Right lobe of liver (tissue), 6 donors: Measurements from ENCODE around the gene HNRNPUL2. TPM values are rescaled to one million over a fixed set of nuclear protein-coding genes. Genes with fewer than 3 reads are reported as not detected.

Experiments
- ATAC-seq, 4 donors: fragments of 200-7000 bp; cut with Tn5 transposase; one replicate each; pipeline ENCODE4 v1.9.1; 2020; ENCODE audit warnings: mild to moderate bottlenecking in 4 of 4, moderate library complexity in 4 of 4
- DNase-seq, 3 donors: peaks; one replicate each; pipeline ENCODE4 v3.0.0-alpha.2; 2020
- H3K27ac ChIP-seq, 3 donors: fragments of 200-600 bp; one replicate each; pipeline ENCODE4 v1.8.0; 2022
- H3K27me3 ChIP-seq, 2 donors: fragments of 200-600 bp; one replicate each; pipeline ENCODE4 v1.8.0; 2022
- H3K36me3 ChIP-seq, 4 donors: fragments of 200-600 bp; sonication (generic) in 1 of 4; one replicate each; pipeline versions ENCODE4 v1.5.1 to v1.8.0; 2017 to 2022; ENCODE audit warnings: control low read depth in 1 of 4
- H3K4me1 ChIP-seq, 4 donors: fragments of 200-600 bp; sonication (generic) in 1 of 4; one replicate each; pipeline versions ENCODE4 v1.5.1 to v1.8.0; 2017 to 2022; ENCODE audit warnings: control low read depth in 1 of 4
- H3K4me3 ChIP-seq, 3 donors: fragments of 200-600 bp; one replicate each; pipeline ENCODE4 v1.8.0; 2022
- H3K9me3 ChIP-seq, 4 donors: fragments of 200-600 bp; sonication (generic) in 1 of 4; one replicate each; pipeline versions ENCODE4 v1.5.1 to v1.8.0; 2017 to 2022; ENCODE audit warnings: control low read depth in 1 of 4
- CTCF ChIP-seq, 4 donors: fragments of 200-600 bp in 3 of 4; fragments of 450-650 bp in 1 of 4; IDR thresholded peaks; one replicate each; pipeline versions ENCODE4 v1.5.1 to v1.8.0; 2016 to 2022; ENCODE audit warnings: antibody characterized with exemption in 4 of 4, mild to moderate bottlenecking in 2 of 4
- POLR2A ChIP-seq: fragments of 450-650 bp; IDR thresholded peaks from one replicate; pipeline ENCODE4 v1.6.1; 2017; ENCODE audit warnings: antibody characterized with exemption, mild to moderate bottlenecking
- WGBS: methylation state at CpG from one replicate; pipeline ENCODE4 v1.1.6; 2018; ENCODE audit warnings: low coverage, low lambda C conversion rate; ENCODE audit not compliant: insufficient coverage; ENCODE audit errors: missing lambda C conversion rate; 5-methylcytosine and 5-hydroxymethylcytosine counted together
- intact Hi-C, 2 donors: fragments of 100-400 bp; cut with DNase I; formaldehyde crosslinking; loops; one replicate each; pipeline versions ENCODE4 v1.11.2 to v1.14.1; 2022
- small RNA-seq, 2 experiments: library from RNA; depleted of rRNA; stranded (forward); fragments of <200 nt; gene quantifications; one replicate each; pipeline ENCODE3, GENCODE V24; 2016
- total RNA-seq, 6 experiments: library from RNA; depleted of rRNA in 2 of 6; stranded (reverse); fragments of >200 nt in 2 of 6; fragmentation: NEBNext Ultra II Directional in 3 of 6; extraction: Animal tissue kit (Norgen Biotek cat#: 25700) in 3 of 6; gene quantifications; one replicate each; pipeline versions ENCODE4 v1.1.0 to v1.2.4, GENCODE V29; 2016 to 2023
- donor health status: DM: no; HTN: yes; CAD: no.
- donor health status: DM: no; HTN: no; CAD: no.
- donor health status: DM: no; HTN: no; CAD: no.
- donor health status: DM: no; HTN: yes; CAD: no.
- donor health status: DM: no; HTN: yes; CAD: no.

The HNRNPUL2 gene
- total RNA-seq, 6 experiments from 2014 or later = 7.9 to 17.1 (median 13.3) TPM

- peaks cover 0 to 15% (median 2%) of the 10 kb centered on the region in 4 donors for H3K36me3 ChIP-seq
- no peaks in the 10 kb centered on the region for H3K9me3 ChIP-seq
- peak in 2 of 3 donors; percentile 45 to 73 for DNase-seq
- TF ChIP-seq CTCF (IDR thresholded peaks at IDR 0.05) = no peak
- TF ChIP-seq POLR2A = no peak
- no peaks in the 10 kb centered on the region for H3K27me3 ChIP-seq
- ATAC-seq = peak in 3 of 4 donors; percentile 19 to 44 (median 22)
- peak overlapping the region; percentile 59 to 81 (median 72) for H3K27ac ChIP-seq
- 5% methylated on average over 16 of the region's 39 CpGs for WGBS
- peaks cover 0 to 44% (median 14%) of the 10 kb centered on the region in 4 donors for H3K4me1 ChIP-seq
- intact Hi-C loops = no loop called here
- H3K4me3 ChIP-seq = peak overlapping the region; percentile 70 to 89 (median 75)
Observed at GRCh38 chr11:62665599-62666258, 61.5 kb downstream of the HNRNPUL2 start.

- peak; percentile 97 for TF ChIP-seq POLR2A
- TF ChIP-seq CTCF (IDR thresholded peaks at IDR 0.05) = no peak
- H3K9me3 ChIP-seq = no peaks in the 10 kb centered on the region
- H3K4me3 ChIP-seq = peak within 1 kb of the TSS; percentile 70 to 89 (median 75)
- under 1% methylated on average over 26 of the region's 47 CpGs for WGBS
- no peaks in the 10 kb centered on the region for H3K27me3 ChIP-seq
- intact Hi-C loops = no loop called here
- H3K36me3 ChIP-seq = peaks cover 0 to 15% (median 2%) of the 10 kb centered on the region in 4 donors
- H3K4me1 ChIP-seq = peaks cover 0 to 40% (median 13%) of the 10 kb centered on the region in 4 donors
- DNase-seq = peak; percentile 96
- ATAC-seq = peak; percentile 94 to 97 (median 95)
- peak within 1 kb of the TSS; percentile 66 to 81 (median 72) for H3K27ac ChIP-seq
Observed at GRCh38 chr11:62665075-62665598, 62.1 kb downstream of the HNRNPUL2 start, which contains the start of the genes C11orf98 and CSKMT. Gene C11orf98 (minus strand): TSS chr11:62665210. CDS start chr11:62665169, 41 bp downstream. Gene CSKMT (plus strand): TSS chr11:62665312. CDS start chr11:62665880, 568 bp downstream.

- Histone ChIP-seq H3K4me1 (peaks cover 0 to 35% (median 10%) of the 10 kb centered on the region in 4 donors), H3K27ac (peak overlapping the region; percentile 66 to 81 (median 72)), H3K36me3 (peaks cover 0 to 15% (median 2%) of the 10 kb centered on the region in 4 donors), H3K27me3 (no peaks in the 10 kb centered on the region), H3K9me3 (no peaks in the 10 kb centered on the region), H3K4me3 (peak overlapping the region; percentile 70 to 89 (median 75))
- 7% methylated on average over 16 of the region's 36 CpGs for WGBS
- TF ChIP-seq CTCF (IDR thresholded peaks at IDR 0.05) (no peak), POLR2A (no peak)
- intact Hi-C loops = no loop called here
- peak; percentile 35 to 51 (median 38) for ATAC-seq
- no peak for DNase-seq
Observed at GRCh38 chr11:62664405-62665074, 62.7 kb downstream of the HNRNPUL2 start.

Small RNAs within 50 kb of the gene (small RNA-seq; reads per million reads assigned to genes)
- 0 reads per million in 2 experiments for gene SNORA57

Other genes starting within 250 kb of the HNRNPUL2 start
- gene AHNAK, start 180.7 kb downstream of the HNRNPUL2 start, total RNA-seq = 100 to 1,000 TPM in 4 of 6 experiments, 10 to 100 TPM in 2; 91.0 to 180 (median 113) TPM
- gene EEF1G, start 153.6 kb downstream of the HNRNPUL2 start, total RNA-seq = 100 to 1,000 TPM; 442 to 450 (median 449) TPM
- 10 to 100 TPM; 12.3 to 34.2 (median 21.1) TPM for gene TUT1, start 135.9 kb downstream of the HNRNPUL2 start, total RNA-seq
- gene MTA2, start 125.6 kb downstream of the HNRNPUL2 start, total RNA-seq = 10 to 100 TPM; 20.0 to 38.0 (median 31.8) TPM
- 10 to 100 TPM; 19.1 to 36.4 (median 22.7) TPM for gene EML3, start 114.7 kb downstream of the HNRNPUL2 start, total RNA-seq
- gene ROM1, start 114.2 kb downstream of the HNRNPUL2 start, total RNA-seq = 1 to 10 TPM; 1.1 to 2.9 (median 1.2) TPM
- gene B3GAT3, start 105.5 kb downstream of the HNRNPUL2 start, total RNA-seq = 10 to 100 TPM; 17.1 to 32.8 (median 23.4) TPM
- gene GANAB, start 80.8 kb downstream of the HNRNPUL2 start, total RNA-seq = 100 to 1,000 TPM; 131 to 237 (median 201) TPM
- gene INTS5, start 74.2 kb downstream of the HNRNPUL2 start, total RNA-seq = 10 to 100 TPM; 12.1 to 20.3 (median 13.0) TPM
- 10 to 100 TPM; 18.6 to 52.0 (median 25.6) TPM for gene C11orf98, start 62.2 kb downstream of the HNRNPUL2 start, total RNA-seq
- gene CSKMT, start 62.1 kb downstream of the HNRNPUL2 start, total RNA-seq = 1 to 10 TPM in 5 of 6 experiments, under 1 TPM in 1; 0.74 to 4.1 (median 2.6) TPM
- 1 to 10 TPM; 4.0 to 6.3 (median 5.3) TPM for gene UQCC3, start 55.8 kb downstream of the HNRNPUL2 start, total RNA-seq
- 1 to 10 TPM; 2.7 to 6.5 (median 3.7) TPM for gene LBHD1, start 55.2 kb downstream of the HNRNPUL2 start, total RNA-seq
- 10 to 100 TPM; 24.7 to 41.9 (median 28.0) TPM for gene UBXN1, start 48.4 kb downstream of the HNRNPUL2 start, total RNA-seq
- under 1 TPM in 1 of 6 experiments, not detected in 5; 0.12 TPM for gene LRRN4CL, start 37.9 kb downstream of the HNRNPUL2 start, total RNA-seq
- gene BSCL2, start 20.0 kb downstream of the HNRNPUL2 start, total RNA-seq = 10 to 100 TPM; 18.8 to 41.4 (median 34.3) TPM
- not detected for gene GNG3, start 19.8 kb downstream of the HNRNPUL2 start, total RNA-seq
- 10 to 100 TPM in 3 of 6 experiments, 1 to 10 TPM in 3; 8.5 to 13.3 (median 10.6) TPM for gene TTC9C, start 1.0 kb upstream of the HNRNPUL2 start, total RNA-seq
- gene ZBTB3, start 26.7 kb upstream of the HNRNPUL2 start, total RNA-seq = 1 to 10 TPM; 3.4 to 7.1 (median 4.7) TPM
- gene POLR2G, start 34.1 kb upstream of the HNRNPUL2 start, total RNA-seq = 10 to 100 TPM; 23.8 to 37.4 (median 26.6) TPM
- gene TAF6L, start 43.9 kb upstream of the HNRNPUL2 start, total RNA-seq = 10 to 100 TPM; 11.9 to 19.3 (median 16.0) TPM
- 10 to 100 TPM; 23.9 to 47.6 (median 29.1) TPM for gene TMEM179B, start 59.9 kb upstream of the HNRNPUL2 start, total RNA-seq
- 10 to 100 TPM in 2 of 6 experiments, 1 to 10 TPM in 4; 6.6 to 26.4 (median 8.2) TPM for gene TMEM223, start 64.5 kb upstream of the HNRNPUL2 start, total RNA-seq
- 10 to 100 TPM; 24.7 to 42.9 (median 32.3) TPM for gene NXF1, start 78.0 kb upstream of the HNRNPUL2 start, total RNA-seq
- gene STX5, start 104.6 kb upstream of the HNRNPUL2 start, total RNA-seq = 10 to 100 TPM; 22.1 to 27.8 (median 24.6) TPM
- gene TEX54, start 105.4 kb upstream of the HNRNPUL2 start, total RNA-seq = not detected
- gene WDR74, start 112.1 kb upstream of the HNRNPUL2 start, total RNA-seq = 10 to 100 TPM; 17.6 to 30.6 (median 24.3) TPM
- gene SLC3A2, start 153.4 kb upstream of the HNRNPUL2 start, total RNA-seq = 100 to 1,000 TPM in 1 of 6 experiments, 10 to 100 TPM in 5; 39.8 to 106 (median 63.0) TPM
- not detected for gene CHRM1, start 193.9 kb upstream of the HNRNPUL2 start, total RNA-seq